HCEC 1CT (cell line): ENCODE data around the gene PUSL1.

Experiments
- DNase-seq: peaks from one replicate; pipeline ENCODE4 v3.0.0-alpha.2; 2017

PUSL1 gene

GRCh38 chr1:1342061-1342562 lies 33.7 kb downstream of the PUSL1 start:
- no peak for DNase-seq

DNA sequence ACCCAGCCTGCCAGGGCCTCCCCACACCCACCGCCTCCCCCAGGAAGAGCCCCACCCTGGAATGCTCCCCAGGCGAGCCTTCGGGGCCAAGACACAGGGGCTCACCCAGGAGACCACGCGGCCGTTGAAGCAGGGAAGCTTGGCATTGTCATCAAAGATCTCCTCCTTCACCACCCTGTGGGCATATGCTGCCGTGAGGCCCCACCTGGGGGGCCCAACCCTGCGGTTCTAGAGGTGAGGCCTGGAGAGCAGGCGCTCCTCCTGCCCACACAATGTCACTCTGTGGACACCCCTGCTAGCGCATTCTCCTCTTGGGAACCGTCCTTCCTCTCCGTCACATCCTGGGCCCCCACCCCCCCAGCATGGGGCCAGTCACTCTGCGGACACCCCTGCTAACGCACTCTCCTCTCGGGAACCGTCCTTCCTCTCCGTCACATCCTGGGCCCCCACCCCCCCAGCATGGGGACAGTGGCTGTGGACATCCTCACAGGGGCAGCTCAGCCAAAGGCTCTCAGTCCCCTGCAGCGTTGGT lies 34.3 kb downstream of the PUSL1 start:
- no peak for DNase-seq

- DNase-seq, result no peak
Measured at GRCh38 chr1:1343811-1344421, 35.5 kb downstream of the PUSL1 start.

GRCh38 chr1:1344655-1345361 lies 36.4 kb downstream of the PUSL1 start:
- peak; percentile 85 for DNase-seq

GRCh38 chr1:1345384-1345783 lies 37.0 kb downstream of the PUSL1 start:
- peak; percentile 36 for DNase-seq

DNA sequence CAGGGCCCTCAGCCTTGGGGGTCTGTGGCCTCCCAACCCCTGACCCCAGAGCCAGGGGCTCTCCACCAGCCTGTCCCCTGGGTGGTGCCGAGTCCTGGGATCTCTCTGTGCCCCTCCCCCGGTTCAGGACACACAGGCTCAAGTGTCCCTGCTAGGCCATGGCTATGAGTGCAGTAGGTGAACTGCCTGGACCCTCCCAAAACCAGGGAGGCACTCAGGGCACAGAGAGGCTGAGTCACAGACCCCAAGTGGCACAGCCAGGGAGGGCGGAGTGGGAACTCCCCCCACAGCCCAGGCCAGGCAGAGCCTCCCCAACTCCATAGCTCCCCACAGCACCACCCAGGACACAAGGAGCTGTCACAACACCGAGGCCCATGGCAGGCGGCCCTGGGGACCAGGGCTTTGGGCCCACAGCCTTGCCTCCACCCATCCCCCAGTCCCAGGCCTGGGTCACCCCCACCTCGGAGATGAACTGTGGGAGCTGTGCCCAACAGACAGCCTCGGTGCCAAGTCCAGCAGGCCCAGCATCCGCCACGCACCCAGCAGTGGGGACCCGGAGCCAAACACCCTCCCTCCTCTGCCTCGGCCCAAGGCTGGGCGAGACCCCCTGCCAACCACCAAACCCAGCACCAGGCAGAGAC lies 37.6 kb downstream of the PUSL1 start:
- DNase-seq, result peak; percentile 1

- DNase-seq, result no peak
Measured at GRCh38 chr1:1346501-1346890, 38.1 kb downstream of the PUSL1 start.

DNA sequence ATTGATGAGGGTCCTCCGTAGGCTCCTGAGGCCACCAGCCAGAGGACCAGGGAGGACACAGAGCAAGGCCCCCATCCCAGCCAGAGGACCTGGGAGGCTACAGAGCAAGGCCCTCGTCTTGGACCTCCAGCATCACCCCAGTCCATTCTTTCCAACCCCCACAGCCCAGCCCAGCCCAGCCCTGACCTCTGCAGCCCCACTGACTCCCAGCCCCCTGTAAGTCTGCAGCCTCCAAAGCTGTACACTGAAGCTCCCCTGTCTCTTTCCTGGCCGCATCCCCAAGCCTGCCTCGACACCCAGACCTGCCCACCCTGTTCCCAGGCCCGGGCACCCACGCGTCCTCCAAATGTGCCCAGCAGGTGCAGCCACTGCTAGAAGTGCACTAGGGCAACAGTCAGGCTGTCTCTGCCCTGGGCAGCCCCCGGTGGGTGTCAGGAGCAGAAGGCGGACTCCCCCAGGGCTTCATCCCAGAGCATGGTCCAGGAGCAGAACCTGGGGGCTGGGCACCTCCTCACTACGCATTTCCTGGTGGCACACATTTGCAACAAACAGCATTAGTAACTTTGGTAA lies 38.7 kb downstream of the PUSL1 start:
- DNase-seq, result no peak

- no peak for DNase-seq
Measured at GRCh38 chr1:1347663-1348419, 39.4 kb downstream of the PUSL1 start.

GRCh38 chr1:1348420-1349255 lies 40.2 kb downstream of the PUSL1 start:
- DNase-seq, result peak; percentile 38

GRCh38 chr1:1349256-1350012 lies 41.0 kb downstream of the PUSL1 start, which contains the start of gene DVL1:
Gene DVL1 (minus strand): TSS chr1:1349418. CDS start chr1:1349065, 353 bp downstream.
- peak; percentile 68 for DNase-seq

DNA sequence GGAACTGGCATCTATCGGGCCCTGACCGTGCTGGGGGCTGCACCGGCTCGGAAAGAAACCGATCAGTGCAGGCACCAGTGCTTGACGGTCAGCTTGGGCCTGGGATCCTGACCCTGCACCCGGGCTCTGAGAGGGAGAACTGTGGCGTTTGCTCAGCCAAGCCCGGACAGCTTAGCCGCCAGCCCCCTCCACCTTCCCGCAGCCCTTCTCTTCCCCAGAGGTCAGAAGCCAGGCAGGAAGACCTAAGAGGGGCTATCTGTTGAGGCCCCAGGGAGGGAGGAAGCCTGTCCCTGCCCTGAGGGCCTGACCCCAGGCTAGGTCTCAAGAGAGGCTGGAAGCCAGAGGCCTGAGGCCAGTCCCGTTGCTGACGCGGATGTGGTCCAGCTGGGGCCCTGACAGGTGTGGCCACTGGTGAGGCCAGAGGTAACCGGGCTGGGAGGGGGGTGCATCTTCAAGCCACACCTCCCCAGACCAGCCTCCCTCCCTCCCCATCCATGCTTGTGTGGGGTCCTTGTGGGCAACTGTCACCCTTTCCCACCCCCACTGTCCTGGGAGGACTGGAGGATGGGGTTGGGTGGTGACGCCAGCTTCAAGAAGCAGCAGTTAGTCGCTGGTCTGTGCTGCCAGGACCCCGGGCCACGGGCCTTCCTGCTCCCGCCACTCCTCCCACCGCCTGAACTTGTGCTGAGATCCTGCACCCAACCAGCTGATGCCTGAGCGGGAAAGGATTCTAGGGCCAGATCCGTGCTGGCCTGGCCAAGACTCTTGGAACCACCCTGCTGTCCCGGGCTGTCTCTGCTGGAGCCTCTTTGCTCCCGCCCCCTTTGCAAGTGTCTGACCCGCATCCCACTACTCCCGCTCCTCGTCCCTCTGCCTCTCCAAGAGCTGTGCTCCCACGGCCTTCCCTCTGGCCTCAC lies 43.4 kb downstream of the PUSL1 start:
- no peak for DNase-seq

DNA sequence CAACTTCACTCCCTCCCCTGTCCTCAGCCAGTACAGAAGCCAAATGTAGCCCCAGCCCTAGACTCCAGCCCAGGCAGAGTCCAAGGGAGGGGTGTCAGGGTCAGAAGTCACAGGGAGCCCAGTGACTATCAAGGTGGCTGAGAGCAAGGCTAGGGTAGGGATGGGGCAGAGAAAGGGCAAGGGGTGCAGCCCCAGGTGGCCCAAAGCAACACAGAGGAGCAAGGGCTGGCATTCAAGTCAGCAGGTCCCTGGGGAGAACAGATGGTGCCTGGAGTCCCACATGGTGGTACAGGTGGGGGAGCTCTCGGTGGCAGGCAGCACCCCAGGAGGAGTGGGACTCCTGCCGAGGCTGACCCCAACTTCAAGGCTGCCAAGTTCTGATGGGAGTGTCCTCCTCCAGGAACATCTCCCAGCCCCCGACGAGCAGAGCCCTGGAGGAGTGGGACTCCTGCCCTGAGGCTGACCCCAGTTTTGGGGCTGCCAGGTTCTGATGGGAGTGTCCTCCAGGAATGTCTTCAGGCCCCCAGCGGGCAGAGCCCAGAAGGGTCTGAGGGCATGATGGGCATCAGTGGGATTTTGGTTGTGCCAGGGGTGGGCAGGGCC lies 44.5 kb downstream of the PUSL1 start:
- DNase-seq, result no peak

DNA sequence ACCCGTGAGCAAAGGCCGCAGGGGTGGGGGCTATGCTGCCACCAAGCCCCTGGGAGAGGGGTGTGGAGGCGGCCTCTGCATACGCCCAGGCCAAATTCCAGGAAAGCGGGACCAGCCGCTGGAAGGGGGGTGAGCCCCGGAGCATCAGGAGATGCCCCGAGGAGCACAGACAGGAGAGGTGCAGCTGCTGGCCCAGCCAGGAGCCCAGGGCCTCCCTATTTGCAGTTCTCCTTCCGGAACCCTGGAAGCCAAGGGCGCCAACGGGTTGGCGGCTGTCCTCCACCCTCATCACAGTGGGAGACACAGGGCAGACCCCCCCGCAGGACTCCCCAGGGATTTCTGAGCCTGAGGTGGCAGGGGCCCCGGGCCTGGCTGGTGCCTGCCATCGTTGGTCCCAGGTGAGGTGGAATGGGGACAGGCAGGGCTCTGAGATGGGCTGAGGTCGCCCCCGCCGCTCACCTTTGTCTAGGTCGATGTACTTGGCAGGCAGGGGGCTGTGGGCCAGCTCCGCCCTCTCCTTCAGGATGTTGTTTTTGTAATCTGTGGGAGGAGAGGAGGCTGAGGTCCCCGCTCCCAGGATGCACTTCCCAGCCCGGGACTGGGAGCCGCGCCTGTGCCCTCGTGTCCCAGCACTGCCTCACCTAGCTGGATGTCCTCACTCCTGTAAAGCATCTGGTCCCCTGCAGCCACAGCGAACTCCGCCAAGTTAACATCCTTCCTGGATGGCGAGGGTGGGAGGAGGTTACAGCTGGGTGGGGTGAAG lies 45.2 kb downstream of the PUSL1 start:
- no peak for DNase-seq

DNA sequence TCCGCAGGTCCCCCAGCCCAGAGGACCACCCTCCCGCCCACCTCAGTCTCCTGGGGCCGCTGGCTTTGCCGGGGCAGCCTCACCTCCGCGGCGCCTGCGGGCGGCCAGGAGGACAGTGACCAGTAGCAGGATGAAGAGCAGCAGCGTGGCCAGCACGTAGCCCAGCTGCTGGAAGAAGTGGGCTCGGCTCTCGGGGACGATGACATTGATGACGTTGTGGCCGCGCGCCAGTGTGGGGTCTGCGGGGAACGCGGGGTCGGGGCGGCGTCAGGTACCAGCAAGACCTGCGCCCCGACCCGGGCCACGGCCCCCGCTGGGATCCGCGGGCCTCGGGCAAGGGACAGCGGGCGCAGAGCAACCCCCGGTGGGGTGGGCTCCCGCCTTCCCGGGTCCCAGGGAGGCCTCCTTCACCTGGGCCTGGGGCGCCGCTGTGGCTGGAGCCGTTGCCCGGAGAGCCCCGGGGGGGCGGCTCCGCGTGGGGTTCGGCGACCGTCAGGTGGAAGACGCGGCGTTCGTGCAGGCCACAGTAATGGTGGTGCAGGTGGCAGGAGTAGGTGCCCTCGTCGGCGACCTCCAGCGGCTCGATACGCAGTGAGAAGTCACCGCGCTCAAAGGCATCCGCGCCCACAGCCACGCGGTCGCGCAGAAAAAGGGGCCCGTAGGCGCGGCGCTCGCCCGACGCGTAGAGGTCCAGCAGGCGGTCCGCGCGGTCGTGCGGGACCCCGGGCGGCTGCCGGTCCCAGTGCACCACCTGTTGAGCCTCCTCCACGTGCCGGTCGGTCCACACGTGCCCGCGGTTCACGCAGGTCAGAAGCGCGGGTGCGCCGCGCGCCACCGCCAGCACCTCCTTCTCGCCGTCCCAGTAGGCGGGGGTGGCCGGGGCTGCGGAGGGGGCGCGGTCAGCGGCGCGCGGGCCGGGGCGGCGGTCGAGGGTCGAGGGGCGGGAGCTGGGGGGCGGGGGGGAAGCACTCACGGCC lies 46.2 kb downstream of the PUSL1 start:
- DNase-seq, result no peak

- DNase-seq, result no peak
Measured at GRCh38 chr1:1355416-1355815, 47.0 kb downstream of the PUSL1 start.

DNA sequence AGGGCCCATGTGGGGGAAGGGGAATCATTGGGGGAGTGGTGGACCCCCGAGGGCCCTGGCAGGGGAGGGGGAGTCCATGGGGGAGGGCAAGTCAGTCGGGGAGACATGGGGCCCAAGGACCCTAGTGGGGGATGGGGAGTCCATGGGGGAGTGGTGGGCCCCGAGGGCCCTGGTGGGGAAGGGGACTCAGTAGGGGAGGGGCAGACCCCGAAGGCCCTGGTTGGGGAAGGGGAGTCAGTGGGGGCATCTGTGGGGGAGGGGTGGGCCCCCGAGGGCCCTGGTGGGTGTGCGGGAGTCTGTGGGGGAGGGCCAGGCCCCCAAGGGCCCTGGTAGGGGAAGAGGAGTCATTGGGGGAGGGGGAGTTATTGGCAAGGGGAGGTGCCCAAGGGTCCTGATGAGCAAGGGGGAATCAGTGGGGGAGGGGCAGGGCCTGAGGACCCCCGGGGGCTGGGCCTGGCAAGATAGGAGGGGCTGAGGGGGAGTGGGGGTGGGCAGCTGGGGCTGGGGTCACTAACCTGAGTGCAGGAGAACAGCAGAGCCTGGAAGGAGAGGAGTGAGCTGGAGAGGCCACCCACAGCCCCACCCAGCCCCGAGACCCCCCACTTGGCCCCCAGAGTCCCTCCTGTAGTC lies 47.9 kb downstream of the PUSL1 start:
- DNase-seq, result peak; percentile 0
